K562 (cell line): ENCODE results near the gene NUCKS1. TPM values are rescaled to one million over a fixed set of nuclear protein-coding genes. Genes with fewer than 3 reads are reported as not detected.
A peak's percentile ranks its signal among the peaks of the same experiment; 100 is the strongest.

Experiments used
- ESRRA ChIP-seq: fragments of 450-650 bp; IDR thresholded peaks from 2 replicates; pipeline ENCODE4 v1.6.1; 2014; ENCODE audit warnings: low read depth, mild to moderate bottlenecking, moderate library complexity, borderline replicate concordance
- HDAC2 ChIP-seq: fragments of 450-650 bp; IDR thresholded peaks from 2 replicates; pipeline ENCODE4 v1.6.1; 2016; ENCODE audit warnings: mild to moderate bottlenecking
- PRPF4 ChIP-seq: fragments of 200-400 bp; formaldehyde crosslinking; IDR thresholded peaks from one replicate; pipeline ENCODE4 v1.6.1; 2017; ENCODE audit warnings: low read length, low read depth, mild to moderate bottlenecking; ENCODE audit not compliant: insufficient read depth, poor library complexity, severe bottlenecking
- PYGO2 ChIP-seq: fragments of 450-650 bp; IDR thresholded peaks from 2 replicates; pipeline ENCODE4 v1.6.1; 2016; ENCODE audit warnings: mild to moderate bottlenecking, missing genetic modification characterization, moderate library complexity, missing compliant biosample characterization
- RBM34 ChIP-seq: fragments of 200-400 bp; formaldehyde crosslinking; IDR thresholded peaks from 2 replicates; pipeline ENCODE4 v1.6.1; 2018; ENCODE audit warnings: low read length, borderline replicate concordance; ENCODE audit not compliant: insufficient read depth
- SAP30 ChIP-seq: fragments of 200-600 bp; sonication (generic); IDR thresholded peaks from 2 replicates; pipeline ENCODE4 v1.6.1; 2012; ENCODE audit warnings: borderline replicate concordance, low read depth, mild to moderate bottlenecking, moderate library complexity, low read length, control low read depth, inconsistent platforms; ENCODE audit not compliant: insufficient read depth, poor library complexity, severe bottlenecking
- TOE1 ChIP-seq, 2 experiments: fragments of 450-650 bp in 1 of 2; sonication (generic) in 1 of 2; formaldehyde crosslinking in 1 of 2; IDR thresholded peaks; 2 replicates each; pipeline versions ENCODE4 v1.7.1 to v1.8.0; 2016 to 2022; ENCODE audit warnings: borderline replicate concordance in 2 of 2, mild to moderate bottlenecking in 2 of 2, antibody characterized with exemption in 1 of 2, inconsistent platforms in 1 of 2, low read depth in 1 of 2, missing genetic modification reagents in 1 of 2, moderate library complexity in 1 of 2
- ZNF134 ChIP-seq: fragments of 250-450 bp; sonication (Bioruptor Pico); conservative IDR thresholded peaks from 2 replicates; pipeline ENCODE4 v1.4.0; 2020
- ZNF695 ChIP-seq: fragments of 450-650 bp; formaldehyde crosslinking; IDR thresholded peaks from 2 replicates; pipeline ENCODE4 v1.4.0; 2020; ENCODE audit warnings: mild to moderate bottlenecking, moderate library complexity
- ZNF785 ChIP-seq: fragments of 250-450 bp; sonication (Bioruptor Pico); IDR thresholded peaks from 2 replicates; pipeline ENCODE4 v1.4.0; 2020; ENCODE audit warnings: mild to moderate bottlenecking
- polyA plus RNA-seq, 8 experiments: library from polyadenylated mRNA; depleted of rRNA in 4 of 8; stranded (reverse) in 5 of 8; unstranded in 3 of 8; fragments of >200 nt; fragmentation: Nextera tagmentation in 2 of 8; fragmentation: Illumina TruSeq in 1 of 8; extraction: Ambion mirVana in 2 of 8; extraction: Trizol in 1 of 8; gene quantifications; 2 replicates each; pipeline versions ENCODE4 v1.2.1 to v1.2.3, GENCODE V29; 2011 to 2014; ENCODE audit warnings: inconsistent platforms in 1 of 8, missing spikeins in 1 of 8
- total RNA-seq, 7 experiments: library from RNA; depleted of rRNA in 6 of 7; stranded (reverse); fragments of >200 nt in 6 of 7; fragmentation: Illumina TruSeq in 2 of 7; extraction: Trizol in 2 of 7; gene quantifications; 2 replicates each; pipeline versions ENCODE4 v1.2.1 to v1.2.3, GENCODE V29; 2011 to 2021; ENCODE audit warnings: low replicate concordance in 1 of 7
- TF ChIP-seq, protein P1 (sequence below): sonication (generic); formaldehyde crosslinking; IDR thresholded peaks from 2 replicates; pipeline ENCODE4 v1.8.0; 2023; ENCODE audit warnings: mild to moderate bottlenecking, missing genetic modification reagents
- TF ChIP-seq, protein P2 (sequence below): sonication (generic); formaldehyde crosslinking; IDR thresholded peaks from 2 replicates; pipeline ENCODE4 v1.8.0; 2023; ENCODE audit warnings: missing genetic modification reagents, mild to moderate bottlenecking, borderline replicate concordance
- TF ChIP-seq, protein P3 (sequence below): fragments of 450-650 bp; IDR thresholded peaks from 2 replicates; pipeline ENCODE4 v1.6.1; 2016
- TF ChIP-seq, protein P4 (sequence below): sonication (generic); formaldehyde crosslinking; IDR thresholded peaks from 2 replicates; pipeline ENCODE4 v1.9.0; 2022; ENCODE audit warnings: mild to moderate bottlenecking, missing genetic modification reagents

NUCKS1 gene
- total and polyA plus RNA-seq, 9 of the 15 experiments (the other 6 are each of a cell fraction or from before 2014, with no cell fraction given) = 66.7 to 244 (median 149) TPM

DNA sequence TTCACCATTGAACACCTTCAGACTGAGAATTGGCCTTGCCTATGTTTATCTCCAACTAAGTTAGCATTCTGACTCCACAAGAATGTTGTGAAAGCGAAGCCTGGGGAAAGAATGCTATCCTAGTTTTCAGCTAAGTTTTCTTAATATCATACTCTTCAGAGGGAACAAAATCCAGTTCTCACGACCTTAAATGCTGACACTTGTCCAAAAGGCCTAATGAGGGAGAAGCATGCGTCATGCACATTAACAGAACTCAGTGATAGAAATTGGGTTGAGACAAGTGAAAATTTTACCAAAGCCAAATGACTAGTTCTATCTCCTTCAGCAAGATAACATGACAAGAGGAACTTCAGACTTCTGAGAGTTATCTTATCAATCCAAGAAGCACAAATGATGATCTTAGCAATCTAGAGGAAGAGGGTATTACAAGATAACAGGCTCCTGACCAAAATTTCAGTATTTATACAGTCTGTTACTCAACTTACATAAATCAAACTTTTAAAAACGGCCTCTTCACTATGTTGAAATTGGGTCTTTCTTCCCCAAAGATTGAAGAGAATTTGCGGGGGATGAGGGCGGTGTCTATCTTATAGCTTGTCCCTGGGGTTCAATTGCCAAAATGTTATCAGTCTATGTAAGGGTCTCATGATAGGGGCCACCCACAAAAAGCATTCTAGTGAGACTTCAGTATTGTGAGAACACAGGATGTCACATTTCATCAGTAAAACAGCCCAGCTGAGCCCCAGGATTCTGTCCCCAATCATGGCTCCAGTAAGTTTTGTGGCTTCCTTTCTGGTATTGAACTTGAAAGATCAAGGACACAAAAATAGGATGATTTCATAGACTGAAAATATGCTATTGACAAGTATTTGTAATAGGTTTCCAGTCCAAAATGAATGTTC is 43.1 kb downstream of the NUCKS1 start (continued):
- TF ChIP-seq, protein P1, sequence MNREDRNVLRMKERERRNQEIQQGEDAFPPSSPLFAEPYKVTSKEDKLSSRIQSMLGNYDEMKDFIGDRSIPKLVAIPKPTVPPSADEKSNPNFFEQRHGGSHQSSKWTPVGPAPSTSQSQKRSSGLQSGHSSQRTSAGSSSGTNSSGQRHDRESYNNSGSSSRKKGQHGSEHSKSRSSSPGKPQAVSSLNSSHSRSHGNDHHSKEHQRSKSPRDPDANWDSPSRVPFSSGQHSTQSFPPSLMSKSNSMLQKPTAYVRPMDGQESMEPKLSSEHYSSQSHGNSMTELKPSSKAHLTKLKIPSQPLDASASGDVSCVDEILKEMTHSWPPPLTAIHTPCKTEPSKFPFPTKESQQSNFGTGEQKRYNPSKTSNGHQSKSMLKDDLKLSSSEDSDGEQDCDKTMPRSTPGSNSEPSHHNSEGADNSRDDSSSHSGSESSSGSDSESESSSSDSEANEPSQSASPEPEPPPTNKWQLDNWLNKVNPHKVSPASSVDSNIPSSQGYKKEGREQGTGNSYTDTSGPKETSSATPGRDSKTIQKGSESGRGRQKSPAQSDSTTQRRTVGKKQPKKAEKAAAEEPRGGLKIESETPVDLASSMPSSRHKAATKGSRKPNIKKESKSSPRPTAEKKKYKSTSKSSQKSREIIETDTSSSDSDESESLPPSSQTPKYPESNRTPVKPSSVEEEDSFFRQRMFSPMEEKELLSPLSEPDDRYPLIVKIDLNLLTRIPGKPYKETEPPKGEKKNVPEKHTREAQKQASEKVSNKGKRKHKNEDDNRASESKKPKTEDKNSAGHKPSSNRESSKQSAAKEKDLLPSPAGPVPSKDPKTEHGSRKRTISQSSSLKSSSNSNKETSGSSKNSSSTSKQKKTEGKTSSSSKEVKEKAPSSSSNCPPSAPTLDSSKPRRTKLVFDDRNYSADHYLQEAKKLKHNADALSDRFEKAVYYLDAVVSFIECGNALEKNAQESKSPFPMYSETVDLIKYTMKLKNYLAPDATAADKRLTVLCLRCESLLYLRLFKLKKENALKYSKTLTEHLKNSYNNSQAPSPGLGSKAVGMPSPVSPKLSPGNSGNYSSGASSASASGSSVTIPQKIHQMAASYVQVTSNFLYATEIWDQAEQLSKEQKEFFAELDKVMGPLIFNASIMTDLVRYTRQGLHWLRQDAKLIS (CRISPR knock-in tag) = no peak
- TF ChIP-seq ZNF785 = no peak
- TF ChIP-seq PRPF4 = no peak
- TF ChIP-seq ZNF134 (CRISPR knock-in tag) = no peak
- TF ChIP-seq, protein P2, sequence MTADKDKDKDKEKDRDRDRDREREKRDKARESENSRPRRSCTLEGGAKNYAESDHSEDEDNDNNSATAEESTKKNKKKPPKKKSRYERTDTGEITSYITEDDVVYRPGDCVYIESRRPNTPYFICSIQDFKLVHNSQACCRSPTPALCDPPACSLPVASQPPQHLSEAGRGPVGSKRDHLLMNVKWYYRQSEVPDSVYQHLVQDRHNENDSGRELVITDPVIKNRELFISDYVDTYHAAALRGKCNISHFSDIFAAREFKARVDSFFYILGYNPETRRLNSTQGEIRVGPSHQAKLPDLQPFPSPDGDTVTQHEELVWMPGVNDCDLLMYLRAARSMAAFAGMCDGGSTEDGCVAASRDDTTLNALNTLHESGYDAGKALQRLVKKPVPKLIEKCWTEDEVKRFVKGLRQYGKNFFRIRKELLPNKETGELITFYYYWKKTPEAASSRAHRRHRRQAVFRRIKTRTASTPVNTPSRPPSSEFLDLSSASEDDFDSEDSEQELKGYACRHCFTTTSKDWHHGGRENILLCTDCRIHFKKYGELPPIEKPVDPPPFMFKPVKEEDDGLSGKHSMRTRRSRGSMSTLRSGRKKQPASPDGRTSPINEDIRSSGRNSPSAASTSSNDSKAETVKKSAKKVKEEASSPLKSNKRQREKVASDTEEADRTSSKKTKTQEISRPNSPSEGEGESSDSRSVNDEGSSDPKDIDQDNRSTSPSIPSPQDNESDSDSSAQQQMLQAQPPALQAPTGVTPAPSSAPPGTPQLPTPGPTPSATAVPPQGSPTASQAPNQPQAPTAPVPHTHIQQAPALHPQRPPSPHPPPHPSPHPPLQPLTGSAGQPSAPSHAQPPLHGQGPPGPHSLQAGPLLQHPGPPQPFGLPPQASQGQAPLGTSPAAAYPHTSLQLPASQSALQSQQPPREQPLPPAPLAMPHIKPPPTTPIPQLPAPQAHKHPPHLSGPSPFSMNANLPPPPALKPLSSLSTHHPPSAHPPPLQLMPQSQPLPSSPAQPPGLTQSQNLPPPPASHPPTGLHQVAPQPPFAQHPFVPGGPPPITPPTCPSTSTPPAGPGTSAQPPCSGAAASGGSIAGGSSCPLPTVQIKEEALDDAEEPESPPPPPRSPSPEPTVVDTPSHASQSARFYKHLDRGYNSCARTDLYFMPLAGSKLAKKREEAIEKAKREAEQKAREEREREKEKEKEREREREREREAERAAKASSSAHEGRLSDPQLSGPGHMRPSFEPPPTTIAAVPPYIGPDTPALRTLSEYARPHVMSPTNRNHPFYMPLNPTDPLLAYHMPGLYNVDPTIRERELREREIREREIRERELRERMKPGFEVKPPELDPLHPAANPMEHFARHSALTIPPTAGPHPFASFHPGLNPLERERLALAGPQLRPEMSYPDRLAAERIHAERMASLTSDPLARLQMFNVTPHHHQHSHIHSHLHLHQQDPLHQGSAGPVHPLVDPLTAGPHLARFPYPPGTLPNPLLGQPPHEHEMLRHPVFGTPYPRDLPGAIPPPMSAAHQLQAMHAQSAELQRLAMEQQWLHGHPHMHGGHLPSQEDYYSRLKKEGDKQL (CRISPR knock-in tag) = no peak
- no peak for TF ChIP-seq ZNF695 (CRISPR knock-in tag)
- TF ChIP-seq SAP30 = no peak
- no peak for TF ChIP-seq ESRRA
- TF ChIP-seq HDAC2 = no peak
- TF ChIP-seq RBM34 = no peak
- peak; percentile 34; the same call in 1 of the 2 replicates for TF ChIP-seq TOE1 (IDR thresholded peaks at IDR 0.05; ENCODE audit: borderline replicate concordance)
- TF ChIP-seq TOE1 (CRISPR knock-in tag; IDR thresholded peaks at IDR 0.05; ENCODE audit: borderline replicate concordance, low read depth) = no peak
- no peak for TF ChIP-seq PYGO2 (tag)
- TF ChIP-seq, protein P3, sequence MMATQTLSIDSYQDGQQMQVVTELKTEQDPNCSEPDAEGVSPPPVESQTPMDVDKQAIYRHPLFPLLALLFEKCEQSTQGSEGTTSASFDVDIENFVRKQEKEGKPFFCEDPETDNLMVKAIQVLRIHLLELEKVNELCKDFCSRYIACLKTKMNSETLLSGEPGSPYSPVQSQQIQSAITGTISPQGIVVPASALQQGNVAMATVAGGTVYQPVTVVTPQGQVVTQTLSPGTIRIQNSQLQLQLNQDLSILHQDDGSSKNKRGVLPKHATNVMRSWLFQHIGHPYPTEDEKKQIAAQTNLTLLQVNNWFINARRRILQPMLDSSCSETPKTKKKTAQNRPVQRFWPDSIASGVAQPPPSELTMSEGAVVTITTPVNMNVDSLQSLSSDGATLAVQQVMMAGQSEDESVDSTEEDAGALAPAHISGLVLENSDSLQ = no peak
- TF ChIP-seq, protein P4, sequence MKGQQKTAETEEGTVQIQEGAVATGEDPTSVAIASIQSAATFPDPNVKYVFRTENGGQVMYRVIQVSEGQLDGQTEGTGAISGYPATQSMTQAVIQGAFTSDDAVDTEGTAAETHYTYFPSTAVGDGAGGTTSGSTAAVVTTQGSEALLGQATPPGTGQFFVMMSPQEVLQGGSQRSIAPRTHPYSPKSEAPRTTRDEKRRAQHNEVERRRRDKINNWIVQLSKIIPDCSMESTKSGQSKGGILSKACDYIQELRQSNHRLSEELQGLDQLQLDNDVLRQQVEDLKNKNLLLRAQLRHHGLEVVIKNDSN (CRISPR knock-in tag) = no peak
